ENCODE data around the gene TENT4B.

- TF ChIP-seq EZH2 (IDR thresholded peaks at IDR 0.05; ENCODE audit: borderline replicate concordance) (no peak), EZH2phosphoT487 (IDR thresholded peaks at IDR 0.05; ENCODE audit: low read depth, severe bottlenecking, unreplicated experiment) (no peak)
Measured at GRCh38 chr16:50153596-50154419, 702 bp downstream of the TENT4B start.

Measured in hepatocyte (in vitro differentiated cells).